ENCODE results near the gene CTCF.

The CTCF gene

DNA sequence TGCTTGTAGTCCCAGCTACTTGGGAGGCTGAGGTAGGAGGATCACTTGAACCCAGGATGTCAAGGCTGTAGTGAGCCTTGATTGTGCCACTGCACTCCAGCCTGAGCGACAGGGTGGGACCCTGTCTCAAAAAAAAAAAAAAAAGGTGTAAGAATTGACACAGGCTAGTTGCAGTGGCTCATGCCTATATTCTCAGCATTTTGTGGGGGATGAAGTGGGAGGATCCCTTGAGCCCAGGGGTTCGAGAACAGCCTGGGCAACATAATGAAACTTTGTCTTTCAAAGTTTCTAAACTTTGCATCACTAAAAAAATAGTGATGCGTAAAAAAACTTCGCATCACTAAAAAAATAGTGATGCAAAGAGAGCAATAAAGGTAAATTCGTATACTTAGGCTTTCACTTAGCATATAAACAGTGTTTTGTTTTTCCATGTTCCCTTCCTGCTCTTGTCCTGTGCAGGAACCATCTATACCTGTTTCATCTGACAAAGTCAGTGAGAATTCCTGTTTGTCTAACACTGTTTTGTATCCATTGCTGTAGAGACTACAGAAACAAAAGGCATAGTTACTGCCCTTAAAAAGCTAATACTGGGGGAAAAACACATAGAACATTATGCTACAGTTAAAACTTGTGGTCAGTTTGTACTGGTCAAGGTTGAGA is 32.1 kb downstream of the CTCF start:
- DNase-seq (ENCODE audit: extremely low read depth in 1 of 2, low read depth in 1 of 2): no peak

DNA sequence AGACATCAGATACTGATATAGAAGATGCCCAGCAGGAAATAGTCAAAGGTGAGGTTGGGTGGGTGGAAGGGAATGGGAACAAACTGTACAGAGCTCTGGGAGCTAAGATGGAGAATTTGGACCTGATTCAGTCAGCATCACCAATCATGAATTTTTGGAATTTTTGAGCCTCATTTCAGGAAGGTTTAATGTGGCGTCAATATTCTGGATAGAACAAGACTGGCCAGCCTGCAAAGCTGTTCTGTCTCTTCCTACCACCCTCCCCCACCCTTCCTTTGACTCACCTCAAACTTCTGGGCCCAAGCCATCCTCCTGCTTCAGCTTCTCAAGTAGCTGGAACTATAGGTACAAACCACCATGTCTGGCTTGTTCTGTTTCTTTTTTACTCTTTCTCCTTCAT is 32.6 kb downstream of the CTCF start:
- DNase-seq (ENCODE audit: extremely low read depth in 1 of 2, low read depth in 1 of 2): no peak

DNA sequence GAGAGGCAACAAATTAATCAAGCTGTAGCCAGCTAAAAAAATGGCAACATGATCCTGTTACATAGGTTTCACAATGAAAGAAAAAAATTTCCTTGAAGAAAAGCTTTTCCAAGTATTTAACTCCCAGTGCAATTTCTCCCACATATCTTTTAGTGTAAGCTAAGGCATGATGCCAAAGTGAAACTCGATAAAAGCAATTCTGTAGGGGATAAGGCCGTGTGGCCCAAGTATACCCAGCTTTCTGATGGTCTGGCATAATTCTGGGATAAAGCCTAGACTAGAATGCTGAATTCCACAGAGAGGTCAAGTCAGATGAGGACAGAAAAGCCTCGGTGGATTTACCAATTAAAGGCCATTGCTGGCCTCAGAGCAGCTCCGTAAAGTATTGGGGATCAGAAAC is 36.2 kb downstream of the CTCF start:
- DNase-seq (ENCODE audit: extremely low read depth in 1 of 2, low read depth in 1 of 2): no peak

DNA sequence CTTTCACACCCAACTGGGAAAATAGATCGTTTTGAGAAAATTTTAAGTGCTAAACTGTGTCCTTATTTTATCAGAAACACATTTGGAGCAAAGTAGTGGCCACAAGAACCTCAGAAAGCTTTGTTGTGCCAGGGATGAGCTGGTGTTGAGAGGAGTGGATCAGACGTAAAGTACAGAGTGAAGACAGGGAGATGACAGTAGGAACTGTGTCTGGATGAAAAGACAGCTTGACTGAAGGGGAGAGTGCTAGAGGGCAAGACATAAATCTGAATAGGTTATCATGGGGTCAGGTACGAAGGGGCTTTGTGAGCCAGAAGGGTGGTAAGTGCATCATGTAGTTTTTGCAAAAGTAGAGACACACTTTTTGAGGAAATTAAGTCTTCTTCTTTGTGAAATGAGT is 43.3 kb downstream of the CTCF start:
- no peak for DNase-seq (ENCODE audit: extremely low read depth in 1 of 2, low read depth in 1 of 2)

DNA sequence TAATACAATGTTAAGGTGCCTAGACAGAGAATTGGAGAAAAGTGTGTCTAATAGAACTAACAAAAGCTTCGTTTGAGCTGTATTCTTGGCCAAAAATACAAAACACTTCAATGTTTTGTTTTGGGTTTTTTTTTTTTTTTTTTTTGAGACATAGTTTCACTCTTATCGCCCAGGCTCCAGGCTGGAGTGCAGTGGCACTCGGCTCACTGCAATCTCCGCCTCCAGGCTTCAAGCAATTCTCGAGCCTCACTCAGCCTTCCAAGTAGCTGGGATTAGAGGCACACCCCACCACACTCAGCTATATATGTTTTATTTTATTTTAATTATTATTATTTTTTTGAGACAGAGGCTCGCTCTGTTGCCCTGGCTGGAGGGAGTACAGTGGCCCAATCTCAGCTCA is 44.3 kb downstream of the CTCF start:
- DNase-seq (ENCODE audit: extremely low read depth in 1 of 2, low read depth in 1 of 2): no peak

DNA sequence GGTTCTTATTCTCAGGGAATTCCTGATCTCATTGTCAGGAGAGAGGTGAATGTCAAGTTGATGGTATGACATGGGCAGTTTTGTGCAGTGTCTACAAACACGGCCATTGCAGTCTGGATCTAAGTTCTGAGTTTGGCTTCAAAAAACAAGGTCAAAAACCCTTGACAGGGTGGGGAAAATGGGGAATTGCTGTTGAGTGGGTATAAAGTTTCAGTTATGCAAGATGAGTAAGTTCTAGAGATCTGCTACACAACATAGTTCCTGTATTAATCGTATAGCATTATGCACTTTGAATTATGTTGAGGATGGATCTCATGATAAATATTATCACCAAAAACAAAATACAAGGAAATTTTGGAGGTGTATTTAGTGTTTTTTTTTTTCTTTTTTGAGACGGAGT is 46.0 kb downstream of the CTCF start:
- no peak for DNase-seq (ENCODE audit: extremely low read depth in 1 of 2, low read depth in 1 of 2)

DNA sequence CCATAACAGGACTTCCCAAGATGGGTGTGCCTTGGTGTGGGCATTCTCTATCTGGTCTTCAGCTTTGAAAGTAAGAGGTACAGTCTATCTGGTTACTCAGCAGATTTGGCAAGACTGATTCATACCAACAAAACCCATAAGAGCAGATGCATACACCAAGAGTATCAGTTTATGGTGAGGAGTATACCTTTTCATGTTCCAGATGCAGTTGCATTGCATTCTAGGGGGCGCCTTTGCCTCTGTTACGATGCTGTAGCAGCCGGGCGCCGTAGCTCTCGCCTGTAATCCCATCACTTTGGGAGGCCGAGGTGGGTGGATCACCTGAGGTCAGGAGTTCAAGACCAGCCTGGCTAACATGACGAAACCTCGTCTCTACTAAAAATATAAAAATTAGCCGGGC is 51.5 kb downstream of the CTCF start:
- DNase-seq (ENCODE audit: extremely low read depth in 1 of 2, low read depth in 1 of 2): peak in 1 of 2 donors; percentile 9

DNA sequence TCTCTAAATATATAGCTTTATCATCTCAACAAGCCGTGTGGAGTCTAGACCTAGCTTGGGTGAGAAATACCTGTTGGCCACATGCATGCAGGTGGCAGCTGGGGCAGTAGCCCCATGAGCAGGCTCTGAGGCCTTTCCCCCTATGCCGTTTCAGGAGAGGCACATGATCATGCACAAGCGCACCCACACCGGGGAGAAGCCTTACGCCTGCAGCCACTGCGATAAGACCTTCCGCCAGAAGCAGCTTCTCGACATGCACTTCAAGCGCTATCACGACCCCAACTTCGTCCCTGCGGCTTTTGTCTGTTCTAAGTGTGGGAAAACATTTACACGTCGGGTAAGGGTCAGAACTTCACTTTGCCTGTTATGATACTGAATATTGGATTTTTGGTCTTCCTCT is 65.9 kb downstream of the CTCF start:
- no peak for DNase-seq (ENCODE audit: extremely low read depth in 1 of 2, low read depth in 1 of 2)

DNA sequence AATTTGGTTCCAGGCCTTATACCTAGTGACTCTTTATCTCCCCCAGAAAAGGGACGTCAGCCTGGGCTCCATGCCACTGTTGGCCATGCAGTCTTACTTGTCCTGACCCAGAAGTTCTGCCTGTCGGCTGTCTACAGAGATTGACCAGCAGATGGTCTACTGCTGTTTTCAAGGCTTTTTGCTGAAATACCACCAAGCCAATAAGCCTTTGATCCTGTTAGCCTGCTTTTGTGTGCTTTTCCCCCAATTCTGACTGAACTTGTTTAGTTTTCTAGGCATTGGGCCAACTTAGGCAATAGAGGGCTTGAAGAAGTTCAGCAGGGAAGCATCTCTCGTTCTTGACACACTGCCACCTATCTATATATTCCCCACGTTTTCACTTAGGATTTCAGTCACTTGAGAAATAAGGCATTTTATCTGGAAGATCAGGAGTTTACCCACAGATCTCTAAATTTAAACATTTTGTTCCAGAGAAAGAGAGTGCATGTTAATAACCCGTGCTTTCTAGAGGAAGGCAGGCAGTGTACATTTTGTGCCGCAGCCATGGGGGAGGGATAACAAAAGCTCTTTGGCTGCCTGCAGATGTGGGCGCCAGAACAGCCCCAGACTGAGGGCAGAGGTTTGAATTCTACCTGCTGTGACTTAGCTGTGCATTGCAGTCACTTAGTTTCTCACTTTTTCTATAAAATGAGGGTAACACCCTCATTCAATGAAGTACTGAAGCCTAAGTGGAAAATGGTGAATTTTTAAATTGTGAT is 70.3 kb downstream of the CTCF start:
- DNase-seq (ENCODE audit: extremely low read depth in 1 of 2, low read depth in 1 of 2): no peak

DNA sequence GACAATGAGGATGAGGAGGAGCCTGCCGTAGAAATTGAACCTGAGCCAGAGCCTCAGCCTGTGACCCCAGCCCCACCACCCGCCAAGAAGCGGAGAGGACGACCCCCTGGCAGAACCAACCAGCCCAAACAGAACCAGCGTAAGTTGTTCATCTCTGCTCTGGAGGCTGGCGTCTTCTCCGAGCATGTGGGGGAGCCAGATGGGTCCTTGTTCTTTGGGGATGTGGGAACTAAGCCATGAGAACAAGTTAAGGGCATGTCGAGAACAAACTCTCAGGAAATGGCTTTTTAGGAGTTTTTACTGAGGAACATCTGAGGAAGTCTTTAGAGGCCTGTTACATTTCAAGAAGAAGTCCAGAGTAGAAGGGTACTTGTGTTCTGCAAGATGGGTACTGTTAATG is 74.4 kb downstream of the CTCF start:
- DNase-seq (ENCODE audit: extremely low read depth in 1 of 2, low read depth in 1 of 2): no peak

DNA sequence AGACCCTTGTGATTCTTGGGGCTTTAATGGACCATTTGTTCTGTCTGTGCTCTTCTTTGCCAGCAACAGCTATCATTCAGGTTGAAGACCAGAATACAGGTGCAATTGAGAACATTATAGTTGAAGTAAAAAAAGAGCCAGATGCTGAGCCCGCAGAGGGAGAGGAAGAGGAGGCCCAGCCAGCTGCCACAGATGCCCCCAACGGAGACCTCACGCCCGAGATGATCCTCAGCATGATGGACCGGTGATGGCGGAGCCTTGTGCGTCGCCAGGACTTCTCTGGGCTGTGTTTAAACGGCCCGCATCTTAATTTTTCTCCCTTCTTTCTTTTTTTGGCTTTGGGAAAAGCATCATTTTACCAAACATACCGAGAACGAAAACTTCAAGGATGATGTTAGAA is 75.3 kb downstream of the CTCF start:
- DNase-seq (ENCODE audit: extremely low read depth in 1 of 2, low read depth in 1 of 2): no peak

DNA sequence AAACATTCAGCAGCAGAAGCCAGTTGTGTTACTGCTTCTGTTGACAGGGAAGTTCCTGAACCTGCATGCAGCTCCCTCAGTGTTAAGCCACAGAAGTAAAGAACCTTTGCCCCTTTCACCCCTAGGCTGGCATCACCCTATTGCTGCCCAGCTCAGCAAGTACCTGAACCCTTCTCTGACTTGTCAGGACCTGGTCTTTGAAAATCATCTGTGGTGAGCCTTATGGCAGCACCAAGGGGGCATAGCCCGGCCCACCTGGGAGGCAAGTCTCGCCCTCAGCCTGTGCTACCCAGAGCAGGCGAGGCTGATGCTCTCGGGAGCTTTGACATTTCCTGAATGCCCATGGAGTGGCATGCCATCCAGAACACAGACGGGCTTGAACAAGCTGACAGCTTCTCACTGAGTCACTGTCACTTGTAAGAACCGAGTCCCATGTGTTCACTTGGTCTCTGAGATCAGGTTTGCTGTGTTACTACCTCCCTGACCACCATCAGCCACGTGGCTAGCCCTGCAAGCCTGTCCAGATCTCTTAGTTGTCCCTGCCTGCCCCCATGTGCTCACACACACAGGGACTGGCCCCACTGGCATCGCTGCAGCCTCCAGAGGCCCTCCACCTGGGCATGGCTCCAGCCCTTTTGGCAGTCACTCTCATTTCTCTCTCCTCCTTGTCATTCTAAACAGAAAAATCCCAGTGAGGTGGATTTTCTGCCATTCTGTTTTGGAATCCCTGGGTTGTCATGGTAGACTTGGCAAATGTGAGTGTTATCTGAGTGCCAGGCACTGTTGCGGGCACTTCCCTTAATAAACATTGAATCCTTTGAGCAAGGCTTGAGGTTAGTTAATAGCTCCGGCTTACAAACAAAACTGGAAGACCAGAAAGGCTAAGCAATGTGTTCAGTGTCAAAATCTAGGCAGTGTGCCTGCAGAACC is 79.7 kb downstream of the CTCF start:
- no peak for DNase-seq (ENCODE audit: extremely low read depth in 1 of 2, low read depth in 1 of 2)

DNA sequence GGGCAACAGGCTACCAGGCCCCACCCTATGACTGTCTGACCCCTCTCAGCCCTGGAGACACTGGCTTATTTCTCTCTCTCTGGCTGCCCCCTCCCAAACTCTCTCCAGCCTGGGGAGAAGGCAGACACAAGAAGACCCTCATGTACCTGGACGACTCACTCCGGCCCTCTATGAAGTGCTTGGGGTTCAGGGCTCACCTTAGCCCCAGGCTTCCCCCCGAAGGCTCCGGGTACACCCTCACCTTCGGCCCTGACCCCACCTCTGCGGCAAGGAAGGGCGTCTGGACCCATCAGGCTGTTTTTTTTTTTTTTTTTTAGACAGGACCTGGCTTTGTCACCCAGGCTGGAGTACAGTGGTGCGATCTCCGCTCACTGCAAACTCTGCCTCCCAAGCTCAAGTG is 81.7 kb downstream of the CTCF start:
- DNase-seq (ENCODE audit: extremely low read depth in 1 of 2, low read depth in 1 of 2): no peak

DNA sequence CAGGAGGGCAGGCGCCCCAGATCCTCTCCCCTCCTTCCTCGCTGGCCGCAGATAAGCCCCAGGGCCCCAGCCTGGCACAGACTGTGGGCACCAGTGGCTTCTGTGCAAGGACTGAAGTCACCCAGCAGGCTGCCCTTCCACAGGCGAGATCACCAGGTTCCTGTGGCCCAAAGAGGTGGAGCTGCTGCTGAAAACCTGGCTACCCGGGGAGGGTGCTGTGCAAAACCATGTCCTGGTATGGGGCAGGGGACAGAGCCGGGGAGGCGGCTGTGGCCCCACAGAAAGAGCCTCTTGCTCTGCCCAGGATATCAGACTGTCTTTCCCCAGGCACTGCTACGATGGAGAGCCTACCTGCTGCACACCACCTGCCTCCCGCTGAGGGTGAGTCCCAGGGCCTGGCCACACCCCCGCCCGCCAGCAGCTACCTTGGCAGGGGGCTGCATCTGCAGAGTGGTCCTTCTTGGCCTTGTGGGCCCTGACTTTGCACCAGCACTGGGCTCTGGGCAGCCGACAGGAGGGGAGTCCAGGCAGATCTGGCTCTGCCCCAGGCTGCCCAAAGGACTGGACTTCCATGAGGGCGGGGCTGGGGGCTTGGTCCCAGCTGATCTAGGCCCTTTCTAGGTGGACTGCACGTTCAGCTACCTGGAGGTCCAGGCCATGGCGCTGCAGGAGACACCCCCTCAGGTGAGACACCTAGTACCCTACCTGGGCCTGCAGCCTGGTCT is 83.2 kb downstream of the CTCF start:
- no peak for DNase-seq (ENCODE audit: extremely low read depth in 1 of 2, low read depth in 1 of 2)

DNA sequence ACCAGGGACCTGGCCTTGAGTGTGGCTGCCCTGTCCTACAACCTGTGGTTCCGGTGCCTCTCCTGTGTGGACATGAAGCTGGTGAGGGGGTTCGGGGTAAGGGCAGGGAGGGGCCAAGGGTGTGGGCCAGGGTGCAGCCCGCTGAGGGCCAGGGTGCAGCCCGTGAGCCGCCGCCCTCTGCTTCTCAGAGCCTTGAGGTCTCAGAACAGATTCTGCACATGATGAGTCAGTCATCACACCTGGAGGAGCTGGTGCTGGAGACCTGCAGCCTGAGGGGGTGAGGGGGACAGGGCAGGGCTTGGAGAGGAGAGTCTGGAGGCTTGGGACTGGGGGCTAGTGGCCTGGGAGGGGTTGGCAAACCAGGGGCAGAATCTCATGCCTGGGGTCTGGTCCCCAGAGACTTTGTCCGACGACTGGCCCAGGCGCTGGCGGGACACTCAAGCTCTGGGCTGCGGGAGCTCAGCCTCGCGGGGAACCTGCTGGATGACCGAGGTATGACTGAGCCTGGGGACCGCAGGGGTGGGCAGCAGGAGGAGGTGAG is 84.9 kb downstream of the CTCF start:
- DNase-seq (ENCODE audit: extremely low read depth in 1 of 2, low read depth in 1 of 2): no peak

DNA sequence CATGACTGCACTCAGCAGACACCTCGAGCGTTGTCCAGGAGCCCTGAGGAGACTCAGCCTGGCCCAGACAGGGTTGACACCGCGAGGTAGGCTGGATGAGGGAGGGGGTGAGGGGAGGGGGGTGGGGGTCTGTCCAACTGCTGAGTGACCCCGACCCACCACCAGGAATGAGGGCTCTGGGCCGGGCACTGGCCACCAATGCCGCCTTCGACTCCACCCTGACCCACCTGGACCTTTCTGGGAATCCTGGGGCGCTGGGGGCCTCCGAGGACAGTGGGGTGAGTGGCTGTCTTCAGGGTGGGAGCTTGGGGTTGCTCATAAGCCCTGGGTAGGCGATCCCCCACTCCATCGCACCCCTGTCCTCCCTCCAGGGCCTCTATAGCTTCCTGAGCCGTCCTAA is 85.4 kb downstream of the CTCF start:
- DNase-seq (ENCODE audit: extremely low read depth in 1 of 2, low read depth in 1 of 2): no peak

DNA sequence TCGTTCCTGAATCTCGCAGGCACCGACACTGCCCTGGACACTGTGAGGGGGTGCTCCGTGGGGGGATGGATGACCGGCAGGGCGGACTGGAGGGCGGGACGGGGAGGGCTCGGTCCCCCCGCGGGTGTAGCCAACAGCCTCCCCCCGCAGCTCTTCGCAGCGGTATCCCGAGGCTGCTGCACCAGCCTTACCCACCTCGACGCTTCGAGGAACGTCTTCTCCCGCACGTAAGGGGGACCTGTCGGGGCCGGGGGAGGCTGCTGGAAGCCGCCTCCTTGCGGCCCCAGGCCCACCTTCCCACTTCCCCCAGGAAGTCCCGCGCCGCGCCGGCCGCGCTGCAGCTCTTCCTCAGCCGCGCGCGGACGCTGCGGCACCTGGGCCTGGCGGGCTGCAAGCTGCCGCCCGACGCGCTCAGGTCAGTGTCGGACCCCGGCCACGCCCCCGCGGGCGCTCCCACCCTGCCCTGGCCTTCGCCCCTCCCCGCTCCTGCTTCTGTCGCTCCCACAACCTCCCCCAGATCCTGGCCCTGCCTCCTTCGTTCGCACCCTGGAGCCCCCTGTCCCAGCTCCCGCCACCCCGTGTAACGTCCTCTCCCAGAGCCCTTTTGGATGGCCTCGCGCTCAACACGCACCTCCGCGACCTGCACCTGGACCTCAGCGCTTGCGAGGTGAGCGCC is 85.9 kb downstream of the CTCF start:
- DNase-seq (ENCODE audit: extremely low read depth in 1 of 2, low read depth in 1 of 2): no peak

DNA sequence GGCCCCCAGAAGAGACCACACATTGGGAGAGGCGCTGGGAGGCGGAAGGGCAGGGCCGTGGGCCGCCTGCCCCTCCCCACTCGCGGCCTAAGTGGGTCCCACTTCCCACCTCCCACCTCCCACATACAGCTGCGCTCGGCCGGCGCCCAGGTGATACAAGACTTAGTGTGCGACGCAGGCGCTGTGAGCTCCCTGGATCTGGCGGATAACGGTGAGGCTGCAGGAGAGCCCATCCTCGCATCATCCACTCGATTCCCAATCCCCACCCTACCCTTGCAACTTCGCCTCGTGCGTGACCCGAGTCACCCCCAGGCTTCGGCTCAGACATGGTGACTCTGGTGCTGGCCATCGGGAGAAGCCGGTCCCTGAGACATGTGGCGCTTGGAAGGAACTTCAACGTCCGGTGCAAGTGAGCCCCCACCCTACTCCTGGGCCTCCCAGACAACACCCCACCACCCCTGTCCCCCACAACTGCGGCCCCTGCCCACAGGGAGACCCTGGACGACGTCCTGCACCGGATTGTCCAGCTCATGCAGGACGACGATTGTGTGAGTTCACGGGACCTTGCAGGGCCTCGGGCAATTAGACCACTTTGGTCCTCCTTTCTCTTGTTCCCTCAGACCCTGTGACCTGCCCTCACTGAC is 86.6 kb downstream of the CTCF start:
- no peak for DNase-seq (ENCODE audit: extremely low read depth in 1 of 2, low read depth in 1 of 2)

DNA sequence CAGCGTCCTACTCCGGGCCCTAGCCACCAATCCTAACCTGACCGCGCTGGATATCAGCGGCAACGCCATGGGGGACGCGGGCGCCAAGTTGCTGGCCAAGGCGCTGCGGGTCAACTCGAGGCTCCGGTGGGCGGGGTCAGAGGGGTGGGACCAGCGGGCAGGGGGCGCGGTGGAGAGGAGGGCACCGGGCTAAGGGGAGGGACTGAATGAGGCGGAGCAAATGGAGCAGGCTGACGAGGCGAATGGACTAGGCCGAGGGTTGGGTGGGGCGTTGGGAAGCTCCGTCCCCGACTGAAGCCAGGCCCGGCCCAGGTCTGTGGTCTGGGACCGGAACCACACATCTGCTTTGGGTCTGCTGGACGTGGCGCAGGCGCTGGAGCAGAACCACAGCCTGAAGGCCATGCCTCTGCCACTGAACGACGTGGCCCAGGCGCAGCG is 87.2 kb downstream of the CTCF start:
- DNase-seq (ENCODE audit: extremely low read depth in 1 of 2, low read depth in 1 of 2): no peak

DNA sequence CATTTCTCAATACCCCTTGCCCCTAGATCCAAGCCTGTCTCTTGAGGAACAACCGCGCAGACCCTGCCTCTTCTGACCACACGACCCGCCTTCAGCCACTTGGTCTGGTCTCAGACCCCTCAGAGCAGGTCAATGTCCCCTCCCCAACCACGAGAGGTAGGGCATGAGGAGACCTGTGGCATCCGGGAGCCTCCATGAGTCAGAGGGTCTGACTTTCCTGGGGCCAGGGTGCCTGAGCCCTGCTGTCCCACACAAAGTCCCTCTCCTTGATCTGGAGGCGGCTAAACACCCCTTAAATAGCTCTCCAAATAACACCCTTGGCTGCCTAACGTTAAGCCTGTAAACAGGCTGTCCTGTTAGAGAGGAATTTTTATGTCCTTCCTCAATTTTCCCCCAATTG is 87.7 kb downstream of the CTCF start:
- no peak for DNase-seq (ENCODE audit: extremely low read depth in 1 of 2, low read depth in 1 of 2)
